PC-9 (cell line): ENCODE data around the gene ZCCHC2. TPM values are rescaled to one million over a fixed set of nuclear protein-coding genes. Genes with fewer than 3 reads are reported as not detected.

Experiments used
- BruUV-seq: library from RNA; stranded (reverse); fragments of 400-500 nt; replicated peaks from 2 replicates; lab custom pipeline; 2021; lab: Mats Ljungman, UMichigan
- CTCF ChIA-PET: fragments of 300-600 bp; sonication (Branson Sonifier 250); formaldehyde crosslinking; loops from one replicate; lab custom pipeline; 2022; ENCODE audit warnings: antibody characterized with exemption; lab: Charles Lee
- POLR2A ChIA-PET: fragments of 300-600 bp; sonication (Branson Sonifier 250); formaldehyde crosslinking; loops from one replicate; lab custom pipeline; 2022; ENCODE audit warnings: antibody characterized with exemption; ENCODE audit not compliant: unreplicated experiment; lab: Charles Lee
- DNase-seq, 2 experiments: peaks; one replicate each; pipeline versions ENCODE4 v3.0.0 to v3.0.0-alpha.2; 2015 to 2022; ENCODE audit warnings: mixed read lengths in 1 of 2
- H2AFZ ChIP-seq: fragments of 200-600 bp; sonication (generic); 2 replicates; pipeline ENCODE4 v1.8.1; 2017; ENCODE audit warnings: antibody characterized with exemption
- H3F3A ChIP-seq: fragments of 200-600 bp; sonication (generic); 2 replicates; pipeline ENCODE4 v1.8.1; 2017; ENCODE audit warnings: antibody characterized with exemption, mild to moderate bottlenecking, low read depth; ENCODE audit not compliant: insufficient read depth
- H3K27ac ChIP-seq: fragments of 200-600 bp; sonication (generic); 2 replicates; pipeline ENCODE4 v1.6.1; 2016; ENCODE audit warnings: mixed run types
- H3K27me3 ChIP-seq: fragments of 200-600 bp; sonication (generic); 2 replicates; pipeline ENCODE4 v1.6.1; 2016; ENCODE audit warnings: low read depth, mixed run types; ENCODE audit not compliant: insufficient read depth
- H3K36me3 ChIP-seq: fragments of 200-600 bp; sonication (generic); 2 replicates; pipeline ENCODE4 v1.6.1; 2016; ENCODE audit warnings: low read depth, mixed run types
- H3K4me1 ChIP-seq: fragments of 200-600 bp; sonication (generic); replicated peaks from 2 replicates; pipeline ENCODE4 v1.6.1; 2016; ENCODE audit warnings: mixed run types; ENCODE audit not compliant: insufficient read depth
- H3K4me2 ChIP-seq: fragments of 200-600 bp; sonication (generic); 2 replicates; pipeline ENCODE4 v1.6.1; 2017; ENCODE audit warnings: mixed run types
- H3K4me3 ChIP-seq: fragments of 200-600 bp; sonication (generic); 2 replicates; pipeline ENCODE4 v1.6.1; 2016; ENCODE audit warnings: mixed run types
- H3K79me2 ChIP-seq: fragments of 200-600 bp; sonication (generic); 2 replicates; pipeline ENCODE4 v1.6.1; 2017; ENCODE audit warnings: low read depth, mixed run types
- H3K9me2 ChIP-seq: fragments of 200-600 bp; sonication (generic); 2 replicates; pipeline ENCODE4 v1.8.1; 2017; ENCODE audit warnings: mild to moderate bottlenecking; ENCODE audit not compliant: insufficient read depth
- H3K9me3 ChIP-seq: fragments of 200-600 bp; sonication (generic); 2 replicates; pipeline ENCODE4 v1.8.1; 2016; ENCODE audit warnings: low read depth; ENCODE audit not compliant: insufficient read depth
- H4K20me1 ChIP-seq: fragments of 200-600 bp; sonication (generic); 2 replicates; pipeline ENCODE4 v1.8.1; 2017; ENCODE audit not compliant: insufficient read depth
- CTCF ChIP-seq: fragments of 200-600 bp; sonication (generic); conservative IDR thresholded peaks from 2 replicates; pipeline ENCODE4 v1.6.1; 2017; ENCODE audit warnings: mixed run types, antibody characterized with exemption, mild to moderate bottlenecking, moderate library complexity
- EZH2 ChIP-seq: fragments of 200-600 bp; sonication (generic); IDR thresholded peaks from 2 replicates; pipeline ENCODE4 v1.8.0; 2017; ENCODE audit warnings: antibody characterized with exemption, low read depth
- intact Hi-C: fragments of 100-400 bp; cut with micrococcal nuclease; formaldehyde crosslinking; loops from one replicate; pipeline ENCODE4 v1.10.0; 2022; ENCODE audit not compliant: unreplicated experiment
- total RNA-seq: library from RNA; stranded (reverse); gene quantifications from 2 replicates; pipeline ENCODE4 v1.2.3, GENCODE V29; 2021

The ZCCHC2 gene
- total RNA-seq, 1 experiment from 2014 or later: 18.1 TPM

GRCh38 chr18:62586151-62586774 is 63.4 kb downstream of the ZCCHC2 start:
- DNase-seq: peak; percentile 35 to 60
- BruUV-seq: no TSS peak
- CTCF ChIA-PET: interaction anchor here (0.5 to 1.3 kb wide), 6 partner anchors 129 to 1220 kb away, joined by 3 to 11 read pairs (median 4); partner anchors contain the start of gene PHLPP1

GRCh38 chr18:62586781-62587487 is 64.1 kb downstream of the ZCCHC2 start:
- no peaks in the 10 kb centered on the region for H3K36me3 ChIP-seq
- ChIA-PET POLR2A (interaction anchor here (0.7 kb wide), 1 partner anchor 1545 kb away, joined by 3 read pairs; no protein-coding TSS in a partner anchor), CTCF (interaction anchor here (0.6 to 1.3 kb wide), 4 partner anchors 128 to 407 kb away, joined by 3 to 11 read pairs (median 6); partner anchors contain the start of gene PHLPP1)
- no peaks in the 10 kb centered on the region for H3K79me2 ChIP-seq
- DNase-seq: peak in 1 of 2 experiments; percentile 10
- no peaks in the 10 kb centered on the region for H4K20me1 ChIP-seq
- H3K9me2 ChIP-seq: no peaks in the 10 kb centered on the region
- H3F3A ChIP-seq: no peaks in the 10 kb centered on the region
- TF ChIP-seq EZH2 (no peak), CTCF (no peak)
- H3K9me3 ChIP-seq: no peaks in the 10 kb centered on the region
- H3K27me3 ChIP-seq: no peaks in the 10 kb centered on the region
- no peak overlapping the region for H3K27ac ChIP-seq
- H2AFZ ChIP-seq: no peak overlapping the region
- H3K4me3 ChIP-seq: no peak overlapping the region
- no TSS peak for BruUV-seq
- H3K4me2 ChIP-seq: no peak overlapping the region
- no peaks in the 10 kb centered on the region for H3K4me1 ChIP-seq
- intact Hi-C loops: loop anchor here (1.0 to 5.0 kb wide), 2 partner anchors 395 to 735 kb away; no protein-coding TSS in a partner anchor

More at GRCh38 chr18:62586151-62586774, 63.4 kb downstream of the ZCCHC2 start:
- no peaks in the 10 kb centered on the region for H3K4me1 ChIP-seq
- H3K27ac ChIP-seq: no peak overlapping the region
- no peak overlapping the region for H2AFZ ChIP-seq
- no peaks in the 10 kb centered on the region for H4K20me1 ChIP-seq
- H3K79me2 ChIP-seq: no peaks in the 10 kb centered on the region
- no peaks in the 10 kb centered on the region for H3F3A ChIP-seq
- no peak overlapping the region for H3K4me3 ChIP-seq
- POLR2A ChIA-PET: no interaction called here
- no peaks in the 10 kb centered on the region for H3K9me2 ChIP-seq
- no peak overlapping the region for H3K4me2 ChIP-seq
- H3K9me3 ChIP-seq: no peaks in the 10 kb centered on the region
- H3K36me3 ChIP-seq: no peaks in the 10 kb centered on the region
- TF ChIP-seq CTCF: peak; percentile 77
- TF ChIP-seq EZH2: no peak
- H3K27me3 ChIP-seq: no peaks in the 10 kb centered on the region
- intact Hi-C loops: loop anchor here (1.0 to 5.0 kb wide), 2 partner anchors 396 to 736 kb away; no protein-coding TSS in a partner anchor

GRCh38 chr18:62587689-62588088 is 64.9 kb downstream of the ZCCHC2 start:
- CTCF ChIA-PET: no interaction called here
- H3K27me3 ChIP-seq: no peaks in the 10 kb centered on the region

More at GRCh38 chr18:62587689-62588088, 64.9 kb downstream of the ZCCHC2 start:
- H3K27ac ChIP-seq: no peak overlapping the region
- no peaks in the 10 kb centered on the region for H4K20me1 ChIP-seq
- no peak overlapping the region for H3K4me2 ChIP-seq
- no peaks in the 10 kb centered on the region for H3K36me3 ChIP-seq
- H3K9me2 ChIP-seq: no peaks in the 10 kb centered on the region
- no peaks in the 10 kb centered on the region for H3K4me1 ChIP-seq
- peak in 1 of 2 experiments; percentile 15 for DNase-seq
- BruUV-seq: no TSS peak
- no peaks in the 10 kb centered on the region for H3F3A ChIP-seq
- no peaks in the 10 kb centered on the region for H3K79me2 ChIP-seq
- TF ChIP-seq CTCF: no peak
- no peak overlapping the region for H2AFZ ChIP-seq
- POLR2A ChIA-PET: interaction anchor here (0.7 kb wide), 1 partner anchor 1546 kb away, joined by 3 read pairs; no protein-coding TSS in a partner anchor
- no peaks in the 10 kb centered on the region for H3K9me3 ChIP-seq
- H3K4me3 ChIP-seq: no peak overlapping the region
- intact Hi-C loops: loop anchor here (5.0 kb wide), 1 partner anchor 735 kb away; no protein-coding TSS in a partner anchor
